Neural cell (in vitro differentiated cells): ENCODE data around the gene MDM2. TPM values are rescaled to one million over a fixed set of nuclear protein-coding genes. Genes with fewer than 3 reads are reported as not detected.

Experiments used
- H2AFZ ChIP-seq: fragments of 200-600, 300-800 bp; sonication (generic), shearing (Covaris generic); 2 replicates; pipeline ENCODE4 v1.6.0; 2014; ENCODE audit warnings: low read depth, mild to moderate bottlenecking, antibody characterized with exemption, low read length, moderate library complexity
- H3F3A ChIP-seq: fragments of 200-600 bp; shearing (Covaris generic); 2 replicates; pipeline ENCODE4 v1.6.1; 2016; ENCODE audit warnings: mild to moderate bottlenecking, moderate library complexity, mixed read lengths, antibody characterized with exemption, low read length; ENCODE audit not compliant: insufficient read depth, poor library complexity, severe bottlenecking
- H3K27ac ChIP-seq: fragments of 200-600, 300-800 bp; sonication (generic), shearing (Covaris generic); 2 replicates; pipeline ENCODE4 v1.5.1; 2014; ENCODE audit warnings: mild to moderate bottlenecking, low read length, moderate library complexity
- H3K27me3 ChIP-seq: fragments of 300-800, 200-600 bp; sonication (generic), shearing (Covaris generic); 2 replicates; pipeline ENCODE4 v1.6.0; 2014; ENCODE audit warnings: mild to moderate bottlenecking, low read depth, low read length, moderate library complexity; ENCODE audit not compliant: insufficient read depth
- H3K36me3 ChIP-seq: fragments of 300-800, 200-600 bp; sonication (generic), shearing (Covaris generic); 2 replicates; pipeline ENCODE4 v1.5.1; 2014; ENCODE audit warnings: mild to moderate bottlenecking, antibody characterized with exemption, low read length, moderate library complexity; ENCODE audit not compliant: insufficient read depth
- H3K4me2 ChIP-seq: fragments of 300-800, 200-600 bp; sonication (generic), shearing (Covaris generic); 2 replicates; pipeline ENCODE4 v1.6.0; 2014; ENCODE audit warnings: mild to moderate bottlenecking, low read length
- H3K4me3 ChIP-seq: fragments of 300-800, 200-600 bp; sonication (generic), shearing (Covaris generic); 2 replicates; pipeline ENCODE4 v1.5.1; 2014; ENCODE audit warnings: mild to moderate bottlenecking, low read length, moderate library complexity
- H3K79me2 ChIP-seq: fragments of 200-600 bp; shearing (Covaris generic); replicated peaks from 2 replicates; pipeline ENCODE4 v1.6.0; 2014; ENCODE audit warnings: mild to moderate bottlenecking, low read length, moderate library complexity; ENCODE audit not compliant: insufficient read depth
- H3K9ac ChIP-seq: fragments of 300-800, 200-600 bp; sonication (generic), shearing (Covaris generic); 2 replicates; pipeline ENCODE4 v1.6.1; 2016; ENCODE audit warnings: mild to moderate bottlenecking, low read length, mixed read lengths
- H3K9me2 ChIP-seq: fragments of 200-600 bp; shearing (Covaris generic); 2 replicates; pipeline ENCODE4 v1.6.1; 2016; ENCODE audit warnings: mild to moderate bottlenecking, low read length, mixed read lengths; ENCODE audit not compliant: insufficient read depth
- H3K9me3 ChIP-seq: fragments of 200-600, 300-800 bp; sonication (generic), shearing (Covaris generic); 2 replicates; pipeline ENCODE4 v1.6.1; 2016; ENCODE audit warnings: mild to moderate bottlenecking, mixed run types, low read length, moderate library complexity, mixed read lengths
- H4K20me1 ChIP-seq: fragments of 200-600 bp; shearing (Covaris generic); 2 replicates; pipeline ENCODE4 v1.6.1; 2016; ENCODE audit warnings: mild to moderate bottlenecking, mixed run types; ENCODE audit not compliant: insufficient read depth
- EP300 ChIP-seq: fragments of 450-650 bp; conservative IDR thresholded peaks from 2 replicates; pipeline ENCODE4 v1.6.1; 2014; ENCODE audit warnings: antibody characterized with exemption, mild to moderate bottlenecking, moderate library complexity; ENCODE audit not compliant: poor library complexity, severe bottlenecking
- EZH2 ChIP-seq: fragments of 200-600, 300-800 bp; shearing (Covaris generic), sonication (generic); IDR thresholded peaks from 2 replicates; pipeline ENCODE4 v1.6.1; 2014; ENCODE audit warnings: antibody characterized with exemption, low read length, borderline replicate concordance, mild to moderate bottlenecking; ENCODE audit not compliant: insufficient read depth, poor library complexity, severe bottlenecking
- MXI1 ChIP-seq: fragments of 450-650 bp; conservative IDR thresholded peaks from 2 replicates; pipeline ENCODE4 v1.6.1; 2014; ENCODE audit warnings: antibody characterized with exemption, mild to moderate bottlenecking; ENCODE audit not compliant: poor library complexity, severe bottlenecking
- POLR2AphosphoS5 ChIP-seq: IDR thresholded peaks from 2 replicates; pipeline ENCODE4 v1.6.1; 2012
- RAD21 ChIP-seq: fragments of 450-650 bp; conservative IDR thresholded peaks from 2 replicates; pipeline ENCODE4 v1.6.1; 2014; ENCODE audit warnings: antibody characterized with exemption, mild to moderate bottlenecking, moderate library complexity
- SMC3 ChIP-seq: fragments of 450-650 bp; conservative IDR thresholded peaks from 2 replicates; pipeline ENCODE4 v1.6.1; 2014; ENCODE audit warnings: antibody characterized with exemption, mild to moderate bottlenecking, moderate library complexity; ENCODE audit not compliant: poor library complexity
- TAF1 ChIP-seq: IDR thresholded peaks from 2 replicates; pipeline ENCODE4 v1.6.1; 2012; ENCODE audit warnings: low read depth
- polyA plus RNA-seq: library from polyadenylated mRNA; depleted of rRNA; stranded (reverse); fragments of >200 nt; gene quantifications from 2 replicates; pipeline ENCODE4 v1.2.3, GENCODE V29; 2014
- TF ChIP-seq, protein P1 (sequence below): fragments of 450-650 bp; IDR thresholded peaks from 2 replicates; pipeline ENCODE4 v1.5.1; 2014; ENCODE audit warnings: antibody characterized with exemption, mild to moderate bottlenecking, moderate library complexity; ENCODE audit not compliant: poor library complexity, severe bottlenecking
- TF ChIP-seq, protein P2 (sequence below): IDR thresholded peaks from 2 replicates; pipeline ENCODE4 v1.6.1; 2012; ENCODE audit warnings: borderline replicate concordance

MDM2 gene
- polyA plus RNA-seq, 1 donor from 2014 or later: 37.5 TPM

DNA sequence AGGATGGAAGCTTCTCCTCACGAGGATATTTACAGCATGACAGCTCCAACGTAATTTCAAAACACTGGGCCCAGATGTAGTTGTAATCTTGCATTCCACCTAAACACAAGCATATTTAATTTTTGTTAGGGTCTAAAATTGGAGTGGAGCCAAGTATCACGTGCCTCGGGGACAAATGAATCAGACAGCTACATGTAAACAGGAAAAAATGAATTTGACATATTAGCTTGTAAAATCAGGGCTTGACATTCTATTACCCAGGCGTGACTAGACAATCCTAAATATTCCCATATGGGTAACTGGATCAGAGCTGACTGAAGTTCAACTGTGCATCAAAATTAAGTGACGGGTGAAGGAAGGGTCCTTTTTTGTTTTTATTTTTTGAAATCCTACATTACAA is 59.0 kb downstream of the MDM2 start:
- no peaks in the 10 kb centered on the region for H3F3A ChIP-seq
- H3K4me3 ChIP-seq: no peak overlapping the region
- H3K4me2 ChIP-seq: no peak overlapping the region
- H3K27me3 ChIP-seq: no peaks in the 10 kb centered on the region
- no peaks in the 10 kb centered on the region for H4K20me1 ChIP-seq
- H3K9me2 ChIP-seq: no peaks in the 10 kb centered on the region
- no peak for TF ChIP-seq EP300
- H3K9me3 ChIP-seq: no peaks in the 10 kb centered on the region
- H3K36me3 ChIP-seq: no peaks in the 10 kb centered on the region
- no peaks in the 10 kb centered on the region for H3K79me2 ChIP-seq
- no peak overlapping the region for H3K9ac ChIP-seq
- H3K27ac ChIP-seq: no peak overlapping the region
- H2AFZ ChIP-seq: no peak overlapping the region

DNA sequence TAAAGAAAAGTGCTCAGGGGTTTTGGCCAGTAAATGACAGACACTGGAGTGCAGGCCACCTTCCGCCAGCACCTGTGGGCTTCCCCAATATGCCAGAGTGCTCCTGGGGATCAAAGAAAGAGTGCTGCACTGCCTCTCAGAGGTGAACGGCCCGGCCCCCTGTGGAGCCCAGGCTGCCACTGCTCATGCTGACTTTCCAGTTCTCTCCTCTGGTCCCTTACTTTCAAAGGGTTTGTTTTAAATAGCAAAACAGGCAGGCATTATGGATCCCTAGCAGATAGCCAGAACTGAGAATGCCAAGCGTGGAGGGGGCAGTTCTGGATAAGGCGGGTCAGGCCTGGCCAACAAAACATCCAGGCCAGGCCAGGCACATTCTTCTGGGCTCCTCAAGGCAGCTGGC is 59.6 kb downstream of the MDM2 start:
- no peak overlapping the region for H3K27ac ChIP-seq
- no peaks in the 10 kb centered on the region for H3K9me3 ChIP-seq
- H3K27me3 ChIP-seq: no peaks in the 10 kb centered on the region
- no peaks in the 10 kb centered on the region for H3K9me2 ChIP-seq
- no peak for TF ChIP-seq RAD21
- no peak for TF ChIP-seq SMC3
- no peak for TF ChIP-seq TAF1
- no peak for TF ChIP-seq MXI1
- TF ChIP-seq, protein P1, sequence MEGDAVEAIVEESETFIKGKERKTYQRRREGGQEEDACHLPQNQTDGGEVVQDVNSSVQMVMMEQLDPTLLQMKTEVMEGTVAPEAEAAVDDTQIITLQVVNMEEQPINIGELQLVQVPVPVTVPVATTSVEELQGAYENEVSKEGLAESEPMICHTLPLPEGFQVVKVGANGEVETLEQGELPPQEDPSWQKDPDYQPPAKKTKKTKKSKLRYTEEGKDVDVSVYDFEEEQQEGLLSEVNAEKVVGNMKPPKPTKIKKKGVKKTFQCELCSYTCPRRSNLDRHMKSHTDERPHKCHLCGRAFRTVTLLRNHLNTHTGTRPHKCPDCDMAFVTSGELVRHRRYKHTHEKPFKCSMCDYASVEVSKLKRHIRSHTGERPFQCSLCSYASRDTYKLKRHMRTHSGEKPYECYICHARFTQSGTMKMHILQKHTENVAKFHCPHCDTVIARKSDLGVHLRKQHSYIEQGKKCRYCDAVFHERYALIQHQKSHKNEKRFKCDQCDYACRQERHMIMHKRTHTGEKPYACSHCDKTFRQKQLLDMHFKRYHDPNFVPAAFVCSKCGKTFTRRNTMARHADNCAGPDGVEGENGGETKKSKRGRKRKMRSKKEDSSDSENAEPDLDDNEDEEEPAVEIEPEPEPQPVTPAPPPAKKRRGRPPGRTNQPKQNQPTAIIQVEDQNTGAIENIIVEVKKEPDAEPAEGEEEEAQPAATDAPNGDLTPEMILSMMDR: no peak
- TF ChIP-seq POLR2AphosphoS5: no peak
- TF ChIP-seq EP300: no peak
- TF ChIP-seq, protein P2, sequence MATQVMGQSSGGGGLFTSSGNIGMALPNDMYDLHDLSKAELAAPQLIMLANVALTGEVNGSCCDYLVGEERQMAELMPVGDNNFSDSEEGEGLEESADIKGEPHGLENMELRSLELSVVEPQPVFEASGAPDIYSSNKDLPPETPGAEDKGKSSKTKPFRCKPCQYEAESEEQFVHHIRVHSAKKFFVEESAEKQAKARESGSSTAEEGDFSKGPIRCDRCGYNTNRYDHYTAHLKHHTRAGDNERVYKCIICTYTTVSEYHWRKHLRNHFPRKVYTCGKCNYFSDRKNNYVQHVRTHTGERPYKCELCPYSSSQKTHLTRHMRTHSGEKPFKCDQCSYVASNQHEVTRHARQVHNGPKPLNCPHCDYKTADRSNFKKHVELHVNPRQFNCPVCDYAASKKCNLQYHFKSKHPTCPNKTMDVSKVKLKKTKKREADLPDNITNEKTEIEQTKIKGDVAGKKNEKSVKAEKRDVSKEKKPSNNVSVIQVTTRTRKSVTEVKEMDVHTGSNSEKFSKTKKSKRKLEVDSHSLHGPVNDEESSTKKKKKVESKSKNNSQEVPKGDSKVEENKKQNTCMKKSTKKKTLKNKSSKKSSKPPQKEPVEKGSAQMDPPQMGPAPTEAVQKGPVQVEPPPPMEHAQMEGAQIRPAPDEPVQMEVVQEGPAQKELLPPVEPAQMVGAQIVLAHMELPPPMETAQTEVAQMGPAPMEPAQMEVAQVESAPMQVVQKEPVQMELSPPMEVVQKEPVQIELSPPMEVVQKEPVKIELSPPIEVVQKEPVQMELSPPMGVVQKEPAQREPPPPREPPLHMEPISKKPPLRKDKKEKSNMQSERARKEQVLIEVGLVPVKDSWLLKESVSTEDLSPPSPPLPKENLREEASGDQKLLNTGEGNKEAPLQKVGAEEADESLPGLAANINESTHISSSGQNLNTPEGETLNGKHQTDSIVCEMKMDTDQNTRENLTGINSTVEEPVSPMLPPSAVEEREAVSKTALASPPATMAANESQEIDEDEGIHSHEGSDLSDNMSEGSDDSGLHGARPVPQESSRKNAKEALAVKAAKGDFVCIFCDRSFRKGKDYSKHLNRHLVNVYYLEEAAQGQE: no peak
- TF ChIP-seq EZH2: no peak
- H3K36me3 ChIP-seq: no peaks in the 10 kb centered on the region
- H3F3A ChIP-seq: no peaks in the 10 kb centered on the region
- no peak overlapping the region for H3K9ac ChIP-seq
- no peak overlapping the region for H3K4me3 ChIP-seq
- H4K20me1 ChIP-seq: no peaks in the 10 kb centered on the region
- no peak overlapping the region for H2AFZ ChIP-seq
- H3K79me2 ChIP-seq: no peaks in the 10 kb centered on the region
- H3K4me2 ChIP-seq: no peak overlapping the region
